OCI-LY1 (cell line): ENCODE data around the gene CHRND.

Source experiments
- CTCF ChIP-seq: fragments of 200-600 bp; sonication (generic), shearing (Covaris generic); IDR thresholded peaks from 2 replicates; pipeline ENCODE4 v1.5.1; 2017; ENCODE audit warnings: mild to moderate bottlenecking, antibody characterized with exemption, low read length, moderate library complexity, mixed read lengths
- EZH2 ChIP-seq: fragments of 200-600 bp; sonication (generic), shearing (Covaris generic); IDR thresholded peaks from 2 replicates; pipeline ENCODE4 v1.8.0; 2017; ENCODE audit warnings: borderline replicate concordance, mixed run types, mild to moderate bottlenecking, antibody characterized with exemption, low read length, moderate library complexity, mixed read lengths

- no peak for TF ChIP-seq EZH2
- no peak for TF ChIP-seq CTCF
Observed at GRCh38 chr2:232496501-232497270, 29.3 kb upstream of the CHRND start.
